ENCODE measurements around the gene WFS1.

Gene WFS1

DNA sequence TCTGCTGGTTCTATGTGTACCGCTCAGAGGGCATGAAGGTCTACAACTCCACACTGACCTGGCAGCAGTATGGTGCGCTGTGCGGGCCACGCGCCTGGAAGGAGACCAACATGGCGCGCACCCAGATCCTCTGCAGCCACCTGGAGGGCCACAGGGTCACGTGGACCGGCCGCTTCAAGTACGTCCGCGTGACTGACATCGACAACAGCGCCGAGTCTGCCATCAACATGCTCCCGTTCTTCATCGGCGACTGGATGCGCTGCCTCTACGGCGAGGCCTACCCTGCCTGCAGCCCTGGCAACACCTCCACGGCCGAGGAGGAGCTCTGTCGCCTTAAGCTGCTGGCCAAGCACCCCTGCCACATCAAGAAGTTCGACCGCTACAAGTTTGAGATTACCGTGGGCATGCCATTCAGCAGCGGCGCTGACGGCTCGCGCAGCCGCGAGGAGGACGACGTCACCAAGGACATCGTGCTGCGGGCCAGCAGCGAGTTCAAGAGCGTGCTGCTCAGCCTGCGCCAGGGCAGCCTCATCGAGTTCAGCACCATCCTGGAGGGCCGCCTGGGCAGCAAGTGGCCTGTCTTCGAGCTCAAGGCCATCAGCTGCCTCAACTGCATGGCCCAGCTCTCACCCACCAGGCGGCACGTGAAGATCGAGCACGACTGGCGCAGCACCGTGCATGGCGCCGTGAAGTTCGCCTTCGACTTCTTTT is 32.2 kb downstream of the WFS1 start:
- no peak for DNase-seq

- DNase-seq: no peak
Measured at GRCh38 chr4:6302869-6303268, 33.2 kb downstream of the WFS1 start.

DNA sequence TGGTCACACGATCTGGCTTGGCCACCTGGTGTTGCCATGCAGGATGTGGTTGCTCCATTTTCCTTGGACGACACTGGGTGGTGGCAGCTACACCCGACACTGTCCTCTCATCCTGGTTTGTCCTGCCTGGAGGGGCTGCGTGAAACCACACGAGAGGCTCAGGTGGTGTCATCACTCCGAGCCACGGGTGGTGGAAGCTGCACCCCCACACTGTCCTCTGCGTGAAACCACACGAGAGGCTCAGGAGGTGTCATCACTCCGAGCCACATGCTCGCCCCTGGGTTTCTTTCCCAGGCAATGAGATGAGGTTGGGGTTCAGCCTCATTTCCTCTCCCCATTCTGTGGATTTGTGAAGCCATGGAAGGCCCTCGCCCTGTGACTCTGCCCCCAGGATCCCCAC is 34.3 kb downstream of the WFS1 start:
- no peak for DNase-seq

DNA sequence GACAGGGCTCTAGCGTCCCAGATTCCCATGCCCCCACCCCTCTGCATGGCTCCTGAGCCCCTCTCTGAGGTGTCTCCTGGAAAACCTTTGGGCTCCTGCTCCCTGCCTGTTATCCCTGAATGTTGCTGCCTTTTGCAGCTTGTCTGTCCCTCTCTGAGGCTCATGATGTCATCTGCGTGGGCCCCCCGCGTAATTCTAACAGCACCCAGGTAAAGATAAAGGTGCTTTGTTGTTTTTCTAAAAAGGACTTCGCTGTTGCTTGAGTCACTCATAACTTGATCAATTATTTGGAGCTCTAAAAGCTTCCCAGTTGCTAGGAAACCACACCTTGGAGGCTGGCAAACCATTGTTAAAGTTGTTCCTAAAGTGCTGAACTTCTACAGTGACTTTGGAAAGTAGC is 36.6 kb downstream of the WFS1 start:
- DNase-seq: no peak

DNA sequence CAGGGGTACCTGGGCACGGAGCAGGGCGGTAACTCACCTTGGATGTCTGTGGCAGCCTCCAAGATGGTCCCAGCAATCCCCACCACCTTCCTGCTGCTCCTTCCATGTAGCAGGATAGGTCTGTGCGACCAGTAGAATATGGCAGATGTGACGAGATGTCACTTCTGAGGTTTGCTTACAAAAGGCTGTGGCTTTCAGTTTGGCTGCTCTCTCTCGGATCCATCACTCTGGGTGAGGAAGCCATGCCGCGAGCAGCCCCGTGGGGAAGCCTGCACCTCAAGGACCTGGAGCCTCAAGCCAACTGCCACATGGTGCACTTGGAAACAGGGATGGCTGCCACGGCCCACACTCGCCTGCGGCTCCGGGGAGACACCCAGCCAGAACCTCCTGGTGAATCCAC is 37.6 kb downstream of the WFS1 start:
- DNase-seq: no peak

GRCh38 chr4:6307891-6308290 is 38.2 kb downstream of the WFS1 start:
- DNase-seq: no peak

GRCh38 chr4:6308899-6309643 is 39.4 kb downstream of the WFS1 start:
- no peak for DNase-seq

- DNase-seq: no peak
Measured at GRCh38 chr4:6309777-6310176, 40.1 kb downstream of the WFS1 start.

- no peak for DNase-seq
Measured at GRCh38 chr4:6313216-6313615, 43.6 kb downstream of the WFS1 start.

GRCh38 chr4:6316461-6317003 is 46.9 kb downstream of the WFS1 start:
- no peak for DNase-seq

- no peak for DNase-seq
Measured at GRCh38 chr4:6318206-6318605, 48.6 kb downstream of the WFS1 start.

GRCh38 chr4:6319530-6320150 is 50.0 kb downstream of the WFS1 start:
- DNase-seq: no peak

DNA sequence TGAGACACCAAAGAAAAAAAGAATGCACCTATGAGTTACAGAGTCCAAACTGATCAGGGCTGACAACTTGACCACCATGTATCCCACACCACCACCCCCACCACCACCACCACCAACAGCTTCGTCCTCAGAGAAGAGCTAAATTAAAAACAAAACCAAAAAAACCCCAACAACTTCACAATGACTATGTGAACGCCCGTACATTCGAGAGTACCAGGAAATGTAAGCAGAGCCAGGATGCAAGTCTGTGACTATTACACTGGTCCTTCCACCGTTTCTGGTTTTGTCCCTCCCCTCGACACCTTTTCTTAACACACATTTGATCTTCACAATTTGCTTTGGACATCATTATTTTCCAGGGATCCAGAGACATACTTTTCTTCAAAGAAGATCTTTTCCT is 51.0 kb downstream of the WFS1 start:
- no peak for DNase-seq

DNA sequence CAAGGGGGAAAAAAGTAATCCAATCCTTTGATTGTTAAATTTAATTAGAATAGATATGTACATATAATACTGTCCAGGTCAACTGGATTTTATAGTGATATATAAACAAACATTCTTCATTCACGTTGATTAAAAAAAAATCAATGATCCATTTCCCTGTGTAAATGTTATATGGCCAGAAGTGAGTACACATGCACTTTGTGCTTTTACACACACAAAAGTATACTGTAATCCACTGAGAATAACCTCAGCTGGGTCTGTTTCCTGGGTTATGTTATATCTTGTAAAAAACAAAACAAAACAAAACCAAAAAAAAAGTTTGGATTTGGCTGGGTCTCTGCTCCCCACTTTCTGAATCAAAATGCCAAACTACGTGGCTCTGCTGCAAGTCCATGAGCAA is 51.7 kb downstream of the WFS1 start:
- DNase-seq: no peak

GRCh38 chr4:6322067-6322760 is 52.6 kb downstream of the WFS1 start:
- no peak for DNase-seq

DNA sequence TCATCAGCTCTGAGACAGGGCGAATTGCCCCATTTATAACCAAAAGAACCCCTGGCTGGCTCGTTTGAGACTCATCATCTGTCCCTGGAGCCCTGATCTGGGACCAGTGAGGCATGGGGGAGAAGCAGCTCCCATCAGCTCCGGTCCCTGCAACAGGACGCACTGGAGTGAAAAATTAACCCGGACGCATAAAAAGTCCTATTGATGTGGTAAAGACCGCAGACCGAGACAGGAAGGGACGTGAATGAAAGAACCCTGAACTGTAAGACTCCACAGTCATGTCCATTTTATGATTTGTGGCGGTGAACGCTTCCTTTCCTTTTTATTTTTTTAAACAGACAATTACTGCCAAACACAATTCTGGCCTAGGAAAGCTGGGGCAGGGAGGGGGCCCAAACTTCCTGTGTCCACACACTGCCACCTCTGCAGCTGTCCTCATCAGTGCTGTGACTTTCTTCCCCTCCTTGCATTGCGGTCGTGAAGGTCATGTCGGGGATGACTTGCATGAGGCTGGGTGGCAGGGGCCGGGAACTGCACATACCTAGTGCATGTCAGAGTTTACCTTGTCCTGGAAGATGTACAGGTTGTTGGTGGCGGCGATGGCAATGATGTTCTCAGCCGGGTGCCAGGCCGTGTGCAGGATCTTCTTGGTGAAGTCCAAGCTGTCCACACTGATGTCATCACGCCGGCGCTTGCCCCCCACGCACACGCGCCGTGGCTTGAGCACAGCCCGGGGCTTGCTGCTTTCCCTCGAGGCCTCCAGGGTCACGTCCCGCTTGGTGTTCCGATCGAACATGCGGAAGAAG is 53.3 kb downstream of the WFS1 start:
- DNase-seq: no peak

- DNase-seq: no peak
Measured at GRCh38 chr4:6324461-6324998, 54.9 kb downstream of the WFS1 start.

GRCh38 chr4:6324999-6325787 is 55.5 kb downstream of the WFS1 start:
- no peak for DNase-seq

DNA sequence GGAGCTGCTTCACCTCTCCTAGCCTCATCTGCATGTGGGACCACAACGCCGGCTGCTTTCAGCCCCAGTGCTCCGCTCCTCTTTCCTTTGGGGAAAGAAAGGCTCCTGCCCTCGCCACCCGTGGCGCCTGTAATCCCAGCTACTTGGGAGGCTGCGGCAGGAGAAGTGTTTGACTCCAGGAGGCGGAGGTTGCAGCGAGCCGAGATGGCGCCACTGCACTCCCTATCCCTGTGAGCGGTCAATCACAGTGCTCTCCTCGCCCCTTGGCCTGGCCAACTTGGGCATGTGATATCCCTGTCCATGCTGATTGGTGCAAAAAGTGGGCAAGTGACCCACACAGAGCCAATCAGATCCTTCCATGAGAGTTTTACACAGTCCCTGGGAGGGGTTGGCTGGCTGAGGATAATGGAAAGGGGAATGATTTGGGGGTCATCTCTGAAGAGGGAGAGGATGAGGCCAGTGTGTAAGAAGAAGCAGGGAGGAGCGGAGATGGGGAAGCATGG is 56.2 kb downstream of the WFS1 start:
- no peak for DNase-seq

DNA sequence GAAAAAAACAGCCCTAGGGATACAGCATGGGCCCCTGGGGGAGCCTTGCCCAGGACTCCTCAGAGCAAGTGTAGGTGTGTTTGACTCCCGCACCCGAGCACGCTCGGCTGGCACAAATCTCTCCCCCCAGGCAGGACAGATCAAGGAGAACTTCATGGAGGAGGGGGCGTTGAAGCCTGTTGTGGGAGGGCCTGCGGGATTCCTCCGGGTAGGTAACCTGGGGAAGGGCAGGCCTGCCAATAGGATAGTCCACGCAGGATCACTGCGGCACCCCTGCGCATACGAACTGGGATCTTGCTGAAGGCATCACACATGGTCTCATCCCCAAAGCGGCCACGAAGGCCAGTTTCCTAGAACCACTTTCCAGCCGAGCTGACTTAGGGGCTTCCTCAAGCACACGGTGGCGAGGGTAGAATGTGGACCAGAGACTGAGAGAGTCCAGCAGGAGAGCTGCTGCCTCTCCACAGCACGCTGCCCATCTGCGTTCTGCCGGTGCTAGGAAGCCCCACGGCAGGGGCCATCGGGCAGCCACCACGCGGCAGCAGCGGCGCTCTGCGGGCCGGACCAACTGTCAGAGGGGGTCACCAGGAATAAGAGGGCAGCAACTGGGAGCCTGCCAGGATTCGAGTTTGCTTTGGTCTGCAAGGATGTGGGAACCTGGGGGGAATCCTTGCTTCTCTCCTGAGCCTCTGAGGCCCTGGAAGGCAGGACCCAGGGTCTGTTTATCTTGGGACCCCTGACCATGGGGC is 56.8 kb downstream of the WFS1 start:
- DNase-seq: no peak
